HFFc6 (cell line): ENCODE measurements around the gene LRIG2. TPM values are rescaled to one million over a fixed set of nuclear protein-coding genes. Genes with fewer than 3 reads are reported as not detected.

Source experiments
- DNase-seq: peaks from one replicate; pipeline ENCODE4 v3.0.0-alpha.2; 2018
- H3K27ac Mint-ChIP-seq: 2 replicates; pipeline ENCODE4 v1.8.0; 2020; ENCODE audit warnings: mild to moderate bottlenecking, mixed read lengths
- H3K27me3 Mint-ChIP-seq: 2 replicates; pipeline ENCODE4 v1.8.0; 2021; ENCODE audit warnings: mild to moderate bottlenecking, moderate library complexity, mixed read lengths; ENCODE audit not compliant: insufficient read depth
- H3K36me3 Mint-ChIP-seq: 2 replicates; pipeline ENCODE4 v1.8.0; 2021; ENCODE audit warnings: low read depth, mixed read lengths
- H3K4me1 Mint-ChIP-seq: 2 replicates; pipeline ENCODE4 v1.8.0; 2020; ENCODE audit warnings: low read depth, mixed read lengths
- H3K4me3 Mint-ChIP-seq: 2 replicates; pipeline ENCODE4 v1.8.0; 2020; ENCODE audit warnings: mild to moderate bottlenecking, moderate library complexity, mixed read lengths
- H3K9me3 Mint-ChIP-seq: 2 replicates; pipeline ENCODE4 v1.8.0; 2020; ENCODE audit warnings: mild to moderate bottlenecking, mixed read lengths
- CTCF ChIP-seq: fragments of 200-600 bp; sonication (generic); IDR thresholded peaks from 2 replicates; pipeline ENCODE4 v1.5.0; 2021; ENCODE audit warnings: antibody characterized with exemption, mild to moderate bottlenecking
- total RNA-seq, 6 experiments: library from RNA; stranded (reverse); fragmentation: NEBNext Ultra II Directional; extraction: Animal tissue kit (Norgen Biotek cat#: 25700); gene quantifications; 2 replicates in 1 of 6; 3 replicates in 5 of 6; pipeline ENCODE4 v1.2.3, GENCODE V29; 2021

Gene LRIG2
- total RNA-seq, 6 experiments from 2014 or later: 5.6 to 8.5 (median 7.4) TPM

- Mint-ChIP-seq H3K27ac (peak overlapping the region; percentile 84), H3K27me3 (no peaks in the 10 kb centered on the region), H3K4me3 (no peak overlapping the region), H3K4me1 (peaks cover 30% of the 10 kb centered on the region), H3K36me3 (no peaks in the 10 kb centered on the region), H3K9me3 (no peaks in the 10 kb centered on the region)
- peak; percentile 92 for TF ChIP-seq CTCF
- peak; percentile 57 for DNase-seq
These were observed 67.8 kb downstream of the LRIG2 start for GRCh38 chr1:113140588-113141446.

- Mint-ChIP-seq H3K9me3 (no peaks in the 10 kb centered on the region), H3K27ac (peak overlapping the region; percentile 84), H3K4me1 (peaks cover 38% of the 10 kb centered on the region), H3K4me3 (no peak overlapping the region), H3K36me3 (no peaks in the 10 kb centered on the region), H3K27me3 (no peaks in the 10 kb centered on the region)
- TF ChIP-seq CTCF: no peak
- peak; percentile 49 for DNase-seq
These were observed 68.9 kb downstream of the LRIG2 start for GRCh38 chr1:113141650-113142473.

GRCh38 chr1:113142791-113143190 is 69.8 kb downstream of the LRIG2 start:
- H3K9me3 Mint-ChIP-seq: no peaks in the 10 kb centered on the region
- no peaks in the 10 kb centered on the region for H3K27me3 Mint-ChIP-seq
- H3K27ac Mint-ChIP-seq: peak overlapping the region; percentile 84; the same call in 1 of the 2 replicates
- no peaks in the 10 kb centered on the region for H3K36me3 Mint-ChIP-seq
- peaks cover 40% of the 10 kb centered on the region for H3K4me1 Mint-ChIP-seq
- TF ChIP-seq CTCF: no peak
- H3K4me3 Mint-ChIP-seq: no peak overlapping the region
- DNase-seq: no peak

GRCh38 chr1:113146242-113147072 is 73.5 kb downstream of the LRIG2 start:
- Mint-ChIP-seq H3K9me3 (no peaks in the 10 kb centered on the region), H3K4me1 (peaks cover 29% of the 10 kb centered on the region), H3K27ac (no peak overlapping the region), H3K27me3 (no peaks in the 10 kb centered on the region; the same call in 1 of the 2 replicates), H3K4me3 (no peak overlapping the region), H3K36me3 (no peaks in the 10 kb centered on the region)
- TF ChIP-seq CTCF: no peak
- peak; percentile 35 for DNase-seq

GRCh38 chr1:113147073-113147625 is 74.2 kb downstream of the LRIG2 start:
- H3K27me3 Mint-ChIP-seq: peaks cover 1% of the 10 kb centered on the region; the same call in 1 of the 2 replicates
- H3K4me1 Mint-ChIP-seq: peaks cover 22% of the 10 kb centered on the region
- TF ChIP-seq CTCF: no peak
- no peak for DNase-seq
- no peak overlapping the region for H3K27ac Mint-ChIP-seq
- H3K4me3 Mint-ChIP-seq: no peak overlapping the region
- H3K9me3 Mint-ChIP-seq: no peaks in the 10 kb centered on the region
- no peaks in the 10 kb centered on the region for H3K36me3 Mint-ChIP-seq
